GM21528 (cell line): ENCODE measurements around the gene PDE6B.

ENCODE experiments used
- ATAC-seq: cut with Tn5 transposase; IDR thresholded peaks from one replicate; pipeline ENCODE4 v1.9.1; 2021; ENCODE audit warnings: mild to moderate bottlenecking, moderate library complexity; ENCODE audit not compliant: unreplicated experiment, low FRiP score

Gene PDE6B

GRCh38 chr4:621296-622070 is 3.9 kb upstream of the PDE6B start:
- ATAC-seq = no peak

GRCh38 chr4:622071-622995 is 3.0 kb upstream of the PDE6B start:
- no peak for ATAC-seq

- ATAC-seq = no peak
Observed at GRCh38 chr4:622996-623913, 2.1 kb upstream of the PDE6B start.

- ATAC-seq = no peak
Observed at GRCh38 chr4:623914-624566, 1.3 kb upstream of the PDE6B start.

GRCh38 chr4:625631-626161 is 323 bp downstream of the PDE6B start:
- no peak for ATAC-seq

- no peak for ATAC-seq
Observed at GRCh38 chr4:626201-627091, 1.1 kb downstream of the PDE6B start.

GRCh38 chr4:627347-628125 is 2.2 kb downstream of the PDE6B start:
- no peak for ATAC-seq

GRCh38 chr4:628311-628741 is 3.0 kb downstream of the PDE6B start:
- ATAC-seq = no peak

GRCh38 chr4:628821-629635 is 3.7 kb downstream of the PDE6B start:
- ATAC-seq = no peak

GRCh38 chr4:629636-629914 is 4.2 kb downstream of the PDE6B start:
- no peak for ATAC-seq

- ATAC-seq = no peak
Observed at GRCh38 chr4:629915-630641, 4.7 kb downstream of the PDE6B start.

- ATAC-seq = no peak
Observed at GRCh38 chr4:630656-631055, 5.3 kb downstream of the PDE6B start.

- ATAC-seq = no peak
Observed at GRCh38 chr4:632196-632790, 6.9 kb downstream of the PDE6B start.

GRCh38 chr4:632926-633325 is 7.6 kb downstream of the PDE6B start:
- ATAC-seq = no peak

GRCh38 chr4:633406-633805 is 8.0 kb downstream of the PDE6B start:
- ATAC-seq = no peak

- ATAC-seq = no peak
Observed at GRCh38 chr4:633976-634598, 8.7 kb downstream of the PDE6B start.
